Ectodermal cell (in vitro differentiated cells): ENCODE data around the gene PRKCZ.

Experiments used
- H3K27ac ChIP-seq: 2 replicates; pipeline ENCODE4 v1.7.0; 2013; ENCODE audit warnings: mild to moderate bottlenecking, low read depth, low read length; ENCODE audit not compliant: insufficient read depth, poor library complexity, severe bottlenecking
- H3K27me3 ChIP-seq: 2 replicates; pipeline ENCODE4 v1.7.0; 2013; ENCODE audit warnings: mild to moderate bottlenecking, low read length; ENCODE audit not compliant: insufficient read depth, control insufficient read depth, poor library complexity, severe bottlenecking
- H3K36me3 ChIP-seq: one replicate; pipeline ENCODE4 v1.7.0; 2013; ENCODE audit warnings: low read length; ENCODE audit not compliant: control insufficient read depth, insufficient read depth
- H3K4me1 ChIP-seq: one replicate; pipeline ENCODE4 v1.7.0; 2013; ENCODE audit warnings: low read length; ENCODE audit not compliant: control insufficient read depth, insufficient read depth
- H3K4me3 ChIP-seq: 2 replicates; pipeline ENCODE4 v1.7.0; 2013; ENCODE audit warnings: low read depth, low read length, control low read depth; ENCODE audit not compliant: insufficient read depth
- H3K9me3 ChIP-seq: 2 replicates; pipeline ENCODE4 v1.7.0; 2013; ENCODE audit warnings: mild to moderate bottlenecking, low read length, moderate library complexity; ENCODE audit not compliant: control insufficient read depth
- WGBS, 2 experiments: methylation state at CpG; one replicate each; pipeline ENCODE4 v1.1.7; 2013; ENCODE audit warnings: missing lambda C conversion rate in 2 of 2; 5-methylcytosine and 5-hydroxymethylcytosine counted together

Gene PRKCZ

DNA sequence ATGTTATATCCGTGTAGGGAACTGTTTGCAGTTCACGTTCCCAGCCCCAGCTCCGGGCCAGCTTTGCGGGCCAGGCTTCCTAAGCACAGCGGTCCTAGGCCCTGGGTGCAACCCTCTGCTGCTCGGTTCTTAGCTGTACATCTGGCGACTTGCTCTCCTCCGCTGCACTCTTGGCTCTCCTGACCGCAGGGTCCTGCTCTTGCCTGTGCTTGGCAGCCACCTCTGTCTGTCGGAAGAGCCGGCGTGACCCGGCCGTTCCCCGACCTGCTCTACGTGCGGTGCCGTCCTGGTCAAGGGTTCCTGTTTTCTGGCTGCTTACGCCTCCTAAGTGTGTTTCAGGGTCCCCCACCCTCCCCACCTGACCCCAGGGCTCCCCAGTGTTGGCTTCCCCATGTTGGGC, 107.6 kb downstream of the PRKCZ start:
- Histone ChIP-seq H3K4me1 (no peaks in the 10 kb centered on the region), H3K4me3 (no peak overlapping the region), H3K27me3 (no peaks in the 10 kb centered on the region), H3K9me3 (no peaks in the 10 kb centered on the region), H3K27ac (no peak overlapping the region), H3K36me3 (no peaks in the 10 kb centered on the region)
- 94 to 97% methylated on average over 19 of the region's 19 CpGs for WGBS, 2 experiments

DNA sequence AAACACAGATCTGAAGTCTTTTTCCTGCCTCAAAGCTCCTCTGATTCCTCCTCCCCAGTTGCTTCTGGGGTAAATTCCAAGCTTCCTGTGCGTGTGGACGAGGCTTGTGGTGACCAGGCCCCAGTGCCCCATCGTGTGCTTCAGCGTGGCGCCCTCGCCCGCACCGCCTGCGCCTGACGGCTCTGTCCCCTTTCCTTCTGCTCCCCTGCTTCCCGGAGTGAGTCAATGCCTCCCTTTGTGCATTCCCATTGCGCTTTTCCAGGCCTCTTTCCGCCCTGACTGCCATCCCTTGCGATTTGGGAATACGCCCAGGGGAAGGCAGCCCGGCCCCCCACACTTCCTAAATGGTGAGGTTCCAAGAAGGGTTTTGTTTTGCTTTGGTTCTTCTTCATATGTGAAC, 108.1 kb downstream of the PRKCZ start:
- Histone ChIP-seq H3K4me3 (no peak overlapping the region), H3K27me3 (no peaks in the 10 kb centered on the region), H3K9me3 (no peaks in the 10 kb centered on the region), H3K36me3 (no peaks in the 10 kb centered on the region), H3K27ac (no peak overlapping the region), H3K4me1 (no peaks in the 10 kb centered on the region)
- 94% methylated on average over 16 of the region's 16 CpGs for WGBS, 2 experiments

DNA sequence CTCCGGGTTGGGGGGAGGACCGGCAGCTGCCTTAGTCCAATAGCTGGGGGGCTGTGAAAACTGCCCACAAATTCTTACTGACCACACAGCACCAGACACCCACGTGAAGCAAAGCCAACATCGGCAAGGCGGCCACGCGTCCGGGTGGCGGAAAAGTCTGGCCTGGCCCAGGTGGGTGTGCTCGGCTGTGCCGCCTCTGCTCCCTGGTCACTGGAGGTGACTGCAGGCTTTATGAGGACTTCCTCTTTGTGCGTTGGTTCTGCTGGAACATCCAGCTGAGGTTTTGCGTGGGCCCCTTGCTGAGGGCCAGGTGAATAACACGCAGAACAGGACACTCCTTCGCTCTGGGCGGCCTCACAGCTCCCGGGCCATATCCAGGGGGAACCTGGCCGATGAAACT, 108.9 kb downstream of the PRKCZ start:
- no peaks in the 10 kb centered on the region for H3K9me3 ChIP-seq
- H3K4me3 ChIP-seq, result no peak overlapping the region
- peaks cover 3% of the 10 kb centered on the region for H3K36me3 ChIP-seq
- H3K4me1 ChIP-seq, result no peaks in the 10 kb centered on the region
- no peaks in the 10 kb centered on the region for H3K27me3 ChIP-seq
- H3K27ac ChIP-seq, result no peak overlapping the region
- WGBS, 2 experiments, result 95 to 96% methylated on average over 18 of the region's 18 CpGs

GRCh38 chr1:2160451-2161300, 110.5 kb downstream of the PRKCZ start:
- no peaks in the 10 kb centered on the region for H3K9me3 ChIP-seq
- H3K27me3 ChIP-seq, result no peaks in the 10 kb centered on the region
- H3K4me1 ChIP-seq, result no peaks in the 10 kb centered on the region
- H3K27ac ChIP-seq, result no peak overlapping the region
- H3K4me3 ChIP-seq, result no peak overlapping the region
- H3K36me3 ChIP-seq, result peaks cover 3% of the 10 kb centered on the region
- 90 to 93% methylated on average over 34 of the region's 34 CpGs for WGBS, 2 experiments

DNA sequence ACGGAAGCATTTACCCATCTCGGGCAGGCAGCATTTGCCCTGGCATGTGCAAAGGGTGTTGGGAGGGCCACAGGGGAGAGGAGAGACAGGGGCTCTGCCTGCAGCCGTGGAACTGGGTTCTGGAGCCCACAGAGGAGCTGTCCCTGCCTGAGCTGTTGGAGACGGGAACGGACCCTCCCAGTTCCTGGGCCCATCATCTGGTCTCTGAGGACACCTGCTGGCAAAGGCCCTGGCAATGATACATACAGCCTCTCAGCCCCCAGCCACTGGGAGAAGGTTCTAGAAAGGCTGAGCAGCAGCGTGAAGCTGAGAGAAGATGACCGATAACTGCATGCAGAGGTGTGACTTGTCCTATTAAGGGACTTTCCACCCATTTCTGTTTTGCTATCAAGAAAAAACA, 113.0 kb downstream of the PRKCZ start:
- peaks cover 3% of the 10 kb centered on the region for H3K36me3 ChIP-seq
- WGBS, 2 experiments, result 94% methylated on average over 7 of the region's 7 CpGs
- H3K4me3 ChIP-seq, result no peak overlapping the region
- no peaks in the 10 kb centered on the region for H3K27me3 ChIP-seq
- H3K9me3 ChIP-seq, result no peaks in the 10 kb centered on the region
- H3K4me1 ChIP-seq, result no peaks in the 10 kb centered on the region
- no peak overlapping the region for H3K27ac ChIP-seq

GRCh38 chr1:2165646-2166045, 115.4 kb downstream of the PRKCZ start:
- Histone ChIP-seq H3K27me3 (no peaks in the 10 kb centered on the region), H3K36me3 (peaks cover 3% of the 10 kb centered on the region), H3K4me3 (no peak overlapping the region), H3K9me3 (no peaks in the 10 kb centered on the region), H3K4me1 (no peaks in the 10 kb centered on the region), H3K27ac (no peak overlapping the region)
- 85 to 86% methylated on average over 19 of the region's 19 CpGs for WGBS, 2 experiments

DNA sequence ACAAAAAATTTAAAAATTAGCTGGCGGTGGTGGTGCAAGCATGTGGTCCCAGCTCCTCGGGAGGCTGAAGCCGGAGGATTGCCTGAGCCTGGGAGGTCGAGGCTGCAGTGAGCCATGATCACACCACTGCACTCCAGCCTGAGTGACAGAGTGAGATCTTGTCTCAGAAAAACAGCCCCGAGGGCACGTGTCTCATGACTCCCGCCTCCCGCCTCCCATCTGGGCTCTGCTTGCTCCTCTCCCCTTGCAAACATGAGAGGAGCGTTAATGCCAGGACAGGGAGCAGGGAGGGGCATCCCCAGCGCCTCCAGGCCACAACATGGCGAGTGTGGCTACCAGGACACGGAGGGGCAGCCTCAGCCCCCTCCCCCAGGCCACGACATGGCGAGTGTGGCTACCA, 116.0 kb downstream of the PRKCZ start:
- Histone ChIP-seq H3K4me3 (no peak overlapping the region), H3K36me3 (peaks cover 3% of the 10 kb centered on the region), H3K9me3 (no peaks in the 10 kb centered on the region), H3K27me3 (no peaks in the 10 kb centered on the region), H3K4me1 (no peaks in the 10 kb centered on the region), H3K27ac (no peak overlapping the region)
- WGBS, 2 experiments, result 94% methylated on average over 14 of the region's 14 CpGs

DNA sequence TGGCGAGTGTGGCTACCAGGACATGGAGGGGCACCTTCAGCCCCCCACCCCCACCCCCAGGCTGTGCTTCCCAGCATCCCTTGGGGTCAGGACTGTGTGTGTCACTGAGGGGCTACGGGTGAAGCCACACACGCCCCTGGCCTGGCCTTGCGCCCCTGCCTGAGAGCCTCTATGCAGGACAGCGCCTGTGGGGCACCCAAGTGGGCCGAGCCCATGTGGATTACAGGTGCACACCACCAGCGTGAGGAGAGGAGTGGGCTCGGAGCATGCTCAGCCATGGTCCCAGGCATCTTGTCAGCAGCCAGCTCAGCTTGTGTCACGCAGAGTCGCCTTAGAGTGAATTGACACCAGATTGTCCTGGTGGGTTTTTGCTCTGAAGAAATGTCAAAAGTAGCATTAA, 116.5 kb downstream of the PRKCZ start:
- no peaks in the 10 kb centered on the region for H3K27me3 ChIP-seq
- H3K27ac ChIP-seq, result no peak overlapping the region
- H3K36me3 ChIP-seq, result peaks cover 3% of the 10 kb centered on the region
- H3K9me3 ChIP-seq, result no peaks in the 10 kb centered on the region
- 94 to 95% methylated on average over 10 of the region's 10 CpGs for WGBS, 2 experiments
- no peaks in the 10 kb centered on the region for H3K4me1 ChIP-seq
- H3K4me3 ChIP-seq, result no peak overlapping the region

GRCh38 chr1:2168090-2168489, 117.9 kb downstream of the PRKCZ start:
- WGBS, 2 experiments, result 94% methylated on average over 13 of the region's 13 CpGs
- Histone ChIP-seq H3K27me3 (no peaks in the 10 kb centered on the region), H3K27ac (no peak overlapping the region), H3K36me3 (peaks cover 3% of the 10 kb centered on the region), H3K4me1 (no peaks in the 10 kb centered on the region), H3K9me3 (no peaks in the 10 kb centered on the region), H3K4me3 (no peak overlapping the region)

GRCh38 chr1:2168535-2168934, 118.3 kb downstream of the PRKCZ start:
- Histone ChIP-seq H3K4me3 (no peak overlapping the region), H3K27ac (no peak overlapping the region), H3K9me3 (no peaks in the 10 kb centered on the region), H3K27me3 (no peaks in the 10 kb centered on the region), H3K36me3 (peaks cover 3% of the 10 kb centered on the region), H3K4me1 (no peaks in the 10 kb centered on the region)
- WGBS, 2 experiments, result 96% methylated on average over 12 of the region's 12 CpGs
